ENCODE results near the gene NOP10. TPM values are rescaled to one million over a fixed set of nuclear protein-coding genes. Genes with fewer than 3 reads are reported as not detected.

Gene NOP10
- 100 to 1,000 TPM; 276 to 415 TPM for total RNA-seq

GRCh38 chr15:34342737-34343575, at the start of gene NOP10, which contains the start of gene NUTM1:
NOP10 (minus strand) TSS chr15:34343136; CDS start chr15:34343073, 63 bp downstream.
NUTM1 (plus strand) TSS chr15:34343315; CDS start chr15:34343697, 382 bp downstream.

GRCh38 chr15:34367101-34368081, 24.5 kb upstream of the NOP10 start, which contains the start of gene LPCAT4:
LPCAT4 (minus strand) TSS chr15:34367196; CDS start chr15:34367100, 96 bp downstream.

GRCh38 chr15:34337557-34338306, 5.2 kb downstream of the NOP10 start, which contains the start of gene SLC12A6:
SLC12A6 (minus strand) TSS chr15:34337781; CDS start chr15:34336680, 1,101 bp downstream.

Small RNA genes lying within 50 kb of the gene (small RNA-seq; reads per million reads assigned to genes)
- 0 reads per million in 2 donors for gene MIR1233-1
- 0 reads per million in 2 donors for gene RF00019

Other genes starting within 250 kb of the NOP10 start
- gene EMC7, start 241.3 kb downstream of the NOP10 start, total RNA-seq, result 10 to 100 TPM; 50.6 to 67.3 TPM
- 1 to 10 TPM; 1.7 TPM for gene PGBD4, start 241.1 kb downstream of the NOP10 start, total RNA-seq
- gene KATNBL1, start 133.0 kb downstream of the NOP10 start, total RNA-seq, result 10 to 100 TPM; 28.6 to 45.3 TPM
- gene EMC4, start 118.1 kb downstream of the NOP10 start, total RNA-seq, result 100 to 1,000 TPM in 1 of 2 donors, 10 to 100 TPM in 1; 99.8 to 142 TPM
- gene SLC12A6, start 5.4 kb downstream of the NOP10 start, total RNA-seq, result 1 to 10 TPM; 6.0 to 7.2 TPM
- gene NUTM1, start 179 bp upstream of the NOP10 start, total RNA-seq, result not detected
- 10 to 100 TPM in 1 of 2 donors, 1 to 10 TPM in 1; 5.5 to 11.0 TPM for gene LPCAT4, start 24.1 kb upstream of the NOP10 start, total RNA-seq
- 1 to 10 TPM; 2.3 to 6.2 TPM for gene GOLGA8A, start 94.7 kb upstream of the NOP10 start, total RNA-seq
- gene GOLGA8B, start 240.5 kb upstream of the NOP10 start, total RNA-seq, result 10 to 100 TPM; 11.3 to 13.8 TPM